Thoracic aorta (tissue), 2 donors: ENCODE measurements around the gene SLC49A3. TPM values are rescaled to one million over a fixed set of nuclear protein-coding genes. Genes with fewer than 3 reads are reported as not detected.

Experiments used
- ATAC-seq: fragments of 150-250 bp; one replicate; pipeline ENCODE4 v1.8.0; 2017; ENCODE audit warnings: low read depth; ENCODE audit not compliant: insufficient number of reproducible peaks, low FRiP score
- DNase-seq: peaks from one replicate; pipeline ENCODE4 v3.0.0-alpha.2; 2020; ENCODE audit warnings: low spot score
- H3K27ac ChIP-seq, 2 donors: fragments of 200-600 bp; sonication (generic); 1 replicate in 1 of 2; 2 replicates in 1 of 2; pipeline ENCODE4 v1.5.1; 2016; ENCODE audit warnings: mild to moderate bottlenecking in 2 of 2, moderate library complexity in 2 of 2
- H3K27me3 ChIP-seq: fragments of 200-600 bp; sonication (generic); replicated peaks from 2 replicates; pipeline ENCODE4 v1.6.0; 2016; ENCODE audit warnings: mild to moderate bottlenecking; ENCODE audit not compliant: insufficient read depth
- H3K36me3 ChIP-seq: fragments of 200-600 bp; sonication (generic); one replicate; pipeline ENCODE4 v1.5.1; 2016
- H3K4me1 ChIP-seq, 2 donors: fragments of 200-600 bp; sonication (generic); 1 replicate in 1 of 2; 2 replicates in 1 of 2; pipeline versions ENCODE4 v1.5.1 to v1.6.0; 2016; ENCODE audit warnings: low read depth in 2 of 2, mild to moderate bottlenecking in 1 of 2; ENCODE audit not compliant: control insufficient read depth in 1 of 2
- H3K4me3 ChIP-seq: fragments of 200-600 bp; sonication (generic); 2 replicates; pipeline ENCODE4 v1.5.1; 2016; ENCODE audit warnings: mild to moderate bottlenecking
- H3K9me3 ChIP-seq: fragments of 200-600 bp; sonication (generic); 2 replicates; pipeline ENCODE4 v1.5.1; 2016
- total RNA-seq, 2 donors: library from RNA; depleted of rRNA; stranded (reverse); fragments of >200 nt; gene quantifications; one replicate each; pipeline versions ENCODE4 v1.1.0 to v1.2.3, GENCODE V29; 2016
- TF ChIP-seq, protein P1 (sequence below): fragments of 200-600 bp; sonication (generic); IDR thresholded peaks from one replicate; pipeline ENCODE4 v1.5.1; 2019; ENCODE audit warnings: antibody characterized with exemption

Gene SLC49A3
- total RNA-seq, 2 donors from 2014 or later, result 9.1 to 26.0 TPM

DNA sequence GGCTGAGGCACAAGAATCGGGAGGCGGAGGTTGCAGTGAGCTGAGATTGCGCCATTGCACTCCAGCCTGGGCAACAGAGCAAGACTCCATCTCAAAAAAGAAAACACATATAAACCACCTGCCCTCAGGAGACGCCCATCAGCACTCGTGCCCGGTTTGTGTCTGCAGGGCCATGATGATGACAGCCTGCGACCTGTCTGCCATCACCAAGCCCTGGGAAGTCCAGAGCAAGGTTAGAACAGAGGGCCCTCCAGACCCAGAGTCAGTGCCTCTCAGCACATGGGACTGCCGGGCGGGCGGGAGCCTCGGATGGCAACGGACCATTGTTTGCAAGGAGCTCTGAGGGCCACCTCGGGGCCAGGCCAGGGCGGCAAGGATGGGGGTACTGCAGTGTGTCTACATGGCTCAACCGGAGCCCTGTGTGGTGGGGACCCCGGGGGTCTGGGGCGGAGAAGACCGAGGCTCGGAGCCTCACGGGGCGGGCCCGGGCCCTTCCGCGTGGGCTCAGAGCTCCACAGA lies 24.2 kb downstream of the SLC49A3 start:
- Histone ChIP-seq H3K27ac (no peak overlapping the region), H3K4me1 (no peaks in the 10 kb centered on the region), H3K27me3 (no peaks in the 10 kb centered on the region), H3K4me3 (no peak overlapping the region), H3K9me3 (no peaks in the 10 kb centered on the region), H3K36me3 (no peaks in the 10 kb centered on the region)
- DNase-seq (no peak), ATAC-seq (no peak)
- TF ChIP-seq, protein P1, sequence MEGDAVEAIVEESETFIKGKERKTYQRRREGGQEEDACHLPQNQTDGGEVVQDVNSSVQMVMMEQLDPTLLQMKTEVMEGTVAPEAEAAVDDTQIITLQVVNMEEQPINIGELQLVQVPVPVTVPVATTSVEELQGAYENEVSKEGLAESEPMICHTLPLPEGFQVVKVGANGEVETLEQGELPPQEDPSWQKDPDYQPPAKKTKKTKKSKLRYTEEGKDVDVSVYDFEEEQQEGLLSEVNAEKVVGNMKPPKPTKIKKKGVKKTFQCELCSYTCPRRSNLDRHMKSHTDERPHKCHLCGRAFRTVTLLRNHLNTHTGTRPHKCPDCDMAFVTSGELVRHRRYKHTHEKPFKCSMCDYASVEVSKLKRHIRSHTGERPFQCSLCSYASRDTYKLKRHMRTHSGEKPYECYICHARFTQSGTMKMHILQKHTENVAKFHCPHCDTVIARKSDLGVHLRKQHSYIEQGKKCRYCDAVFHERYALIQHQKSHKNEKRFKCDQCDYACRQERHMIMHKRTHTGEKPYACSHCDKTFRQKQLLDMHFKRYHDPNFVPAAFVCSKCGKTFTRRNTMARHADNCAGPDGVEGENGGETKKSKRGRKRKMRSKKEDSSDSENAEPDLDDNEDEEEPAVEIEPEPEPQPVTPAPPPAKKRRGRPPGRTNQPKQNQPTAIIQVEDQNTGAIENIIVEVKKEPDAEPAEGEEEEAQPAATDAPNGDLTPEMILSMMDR, result no peak

DNA sequence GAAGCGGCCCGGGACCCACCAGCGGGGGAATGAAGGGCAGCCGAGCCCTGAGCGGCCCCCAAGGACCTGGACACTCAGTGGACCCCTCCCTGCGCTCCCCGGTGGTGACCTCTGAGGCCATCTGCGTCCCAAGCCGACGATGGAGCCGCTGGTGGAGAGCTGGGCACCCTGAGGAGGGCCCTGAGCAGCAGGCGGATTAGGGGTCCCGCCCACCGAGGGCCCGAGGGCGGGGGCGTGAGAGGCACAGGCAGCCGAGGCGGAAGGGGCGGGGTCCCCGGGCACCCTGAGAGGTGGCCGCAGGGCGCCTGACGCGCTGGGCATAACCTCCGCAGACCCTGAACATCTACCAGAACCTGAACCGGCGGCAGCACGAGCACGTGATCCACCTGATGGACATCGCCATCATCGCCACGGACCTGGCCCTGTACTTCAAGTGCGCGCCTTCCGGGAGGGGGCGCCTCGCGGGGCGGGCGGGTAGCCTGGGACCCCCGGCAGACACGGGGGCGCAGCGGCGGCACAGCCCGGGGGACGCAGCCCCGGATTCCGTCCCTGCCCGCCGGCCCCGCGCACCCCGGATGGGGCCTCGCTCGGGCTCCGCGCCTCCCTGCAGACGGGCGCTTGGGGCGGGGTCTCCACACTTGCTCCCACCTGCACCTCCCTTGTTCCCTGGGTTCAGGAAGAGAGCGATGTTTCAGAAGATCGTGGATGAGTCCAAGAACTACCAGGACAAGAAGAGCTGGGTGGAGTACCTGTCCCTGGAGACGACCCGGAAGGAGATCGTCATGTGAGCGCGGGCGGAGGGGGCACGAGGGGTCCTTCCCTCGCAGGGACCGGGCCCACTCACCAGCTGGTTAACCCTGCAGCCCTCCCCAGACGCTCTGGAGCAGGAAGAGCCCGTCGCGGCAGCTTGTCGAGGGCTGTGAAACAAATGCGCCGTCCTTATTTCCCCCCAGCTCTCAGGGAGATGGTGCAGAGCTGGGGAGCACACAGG lies 25.2 kb downstream of the SLC49A3 start:
- Histone ChIP-seq H3K9me3 (no peaks in the 10 kb centered on the region), H3K4me3 (peak overlapping the region; percentile 80), H3K4me1 (no peaks in the 10 kb centered on the region), H3K27ac (no peak overlapping the region), H3K36me3 (no peaks in the 10 kb centered on the region), H3K27me3 (no peaks in the 10 kb centered on the region)
- TF ChIP-seq, protein P1, result no peak
- ATAC-seq (no peak), DNase-seq (no peak)

DNA sequence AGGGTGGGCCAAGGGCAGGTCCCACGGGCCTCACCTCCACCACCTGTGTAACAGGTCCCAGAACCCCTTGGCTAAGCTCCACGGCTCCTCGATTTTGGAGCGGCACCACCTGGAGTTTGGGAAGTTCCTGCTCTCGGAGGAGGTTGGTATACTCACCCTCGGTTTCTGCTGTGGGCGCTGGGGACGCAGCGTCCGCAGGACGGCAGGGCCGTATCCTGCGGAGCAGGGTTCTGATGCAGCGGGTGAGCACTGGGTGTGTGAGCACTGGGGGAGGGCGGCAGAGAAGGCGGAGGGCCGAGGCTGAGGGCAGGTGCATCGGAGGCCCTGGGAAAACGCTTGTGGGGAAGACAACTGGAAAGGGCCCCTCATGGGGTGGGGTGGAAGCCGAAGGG lies 25.9 kb downstream of the SLC49A3 start:
- no peak for ATAC-seq

DNA sequence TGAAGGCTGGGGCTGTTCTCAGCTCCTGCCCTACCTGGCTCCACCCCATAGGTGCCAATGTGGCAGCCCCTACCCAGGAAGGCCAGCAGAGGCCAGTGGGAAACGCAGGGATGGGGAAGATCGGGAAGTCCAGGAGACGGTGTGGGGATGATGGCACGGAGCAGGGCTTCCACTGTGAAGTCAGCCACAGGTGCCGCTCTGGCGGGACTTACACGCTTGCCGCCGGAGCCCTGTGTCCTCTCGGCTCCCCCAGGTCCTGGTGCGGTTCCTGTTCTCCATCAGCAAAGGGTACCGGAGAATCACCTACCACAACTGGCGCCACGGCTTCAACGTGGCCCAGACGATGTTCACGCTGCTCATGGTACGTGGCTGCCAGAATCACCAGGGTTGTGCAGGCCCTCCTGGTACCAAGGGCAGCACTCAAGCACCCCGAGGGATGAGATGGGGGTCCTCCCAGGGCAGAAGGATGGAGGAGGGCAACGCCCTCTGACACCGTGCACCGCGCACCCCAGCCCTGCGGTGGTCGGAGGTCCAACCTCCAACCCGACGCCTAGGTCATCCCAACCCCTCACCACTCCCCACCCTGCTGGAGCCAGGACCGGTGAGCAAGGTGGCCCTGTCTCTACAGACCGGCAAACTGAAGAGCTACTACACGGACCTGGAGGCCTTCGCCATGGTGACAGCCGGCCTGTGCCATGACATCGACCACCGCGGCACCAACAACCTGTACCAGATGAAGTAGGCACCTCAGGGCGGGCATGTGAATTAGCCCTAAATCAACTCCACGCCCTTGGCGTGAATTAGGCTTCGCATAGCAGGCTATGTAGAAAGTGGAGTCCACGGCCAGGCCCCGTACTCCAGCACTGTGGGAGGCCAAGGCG lies 26.8 kb downstream of the SLC49A3 start:
- no peaks in the 10 kb centered on the region for H3K36me3 ChIP-seq
- H3K9me3 ChIP-seq, result no peaks in the 10 kb centered on the region
- no peak overlapping the region for H3K27ac ChIP-seq
- no peak for DNase-seq
- no peak for ATAC-seq
- no peak overlapping the region for H3K4me3 ChIP-seq
- no peaks in the 10 kb centered on the region for H3K27me3 ChIP-seq
- TF ChIP-seq, protein P1, result no peak
- H3K4me1 ChIP-seq, result no peaks in the 10 kb centered on the region

More for the DNA sequence above, 25.9 kb downstream of the SLC49A3 start:
- no peaks in the 10 kb centered on the region for H3K4me1 ChIP-seq
- peak overlapping the region; percentile 80 for H3K4me3 ChIP-seq
- TF ChIP-seq, protein P1, result no peak
- DNase-seq, result no peak
- no peaks in the 10 kb centered on the region for H3K27me3 ChIP-seq
- H3K9me3 ChIP-seq, result no peaks in the 10 kb centered on the region
- no peaks in the 10 kb centered on the region for H3K36me3 ChIP-seq
- H3K27ac ChIP-seq, result no peak overlapping the region

DNA sequence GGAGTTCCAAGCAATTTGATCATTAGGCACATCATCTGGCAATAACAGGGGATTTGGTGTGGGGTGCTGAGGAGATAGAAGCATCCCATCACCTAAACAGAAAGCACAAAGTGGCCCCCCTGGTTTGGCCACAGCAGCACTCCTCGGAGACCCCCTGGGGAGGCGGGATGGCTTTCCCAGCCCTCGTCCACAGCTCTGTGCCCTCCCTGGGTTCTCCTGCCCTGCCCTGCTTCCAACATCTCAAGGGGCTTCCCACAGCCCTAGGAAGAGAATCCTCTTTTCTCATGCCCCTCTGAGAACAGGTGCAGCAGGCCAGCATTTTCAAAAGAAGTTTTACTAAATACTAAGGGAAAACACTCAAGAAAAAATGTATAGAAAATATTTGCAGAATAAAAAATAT lies 27.7 kb downstream of the SLC49A3 start:
- TF ChIP-seq, protein P1, result no peak
- no peaks in the 10 kb centered on the region for H3K4me1 ChIP-seq
- no peaks in the 10 kb centered on the region for H3K27me3 ChIP-seq
- no peak overlapping the region for H3K27ac ChIP-seq
- no peak for DNase-seq
- H3K4me3 ChIP-seq, result no peak overlapping the region
- no peaks in the 10 kb centered on the region for H3K9me3 ChIP-seq
- no peak for ATAC-seq
- no peaks in the 10 kb centered on the region for H3K36me3 ChIP-seq
